ENCODE results near the gene APLP2.

Gene APLP2

GRCh38 chr11:130074736-130075135 is 5.0 kb downstream of the APLP2 start:
- H3K4me3 ChIP-seq = no peak overlapping the region
- TF ChIP-seq Cebpa-rat (IDR thresholded peaks at IDR 0.05) = no peak
- H3K4me1 ChIP-seq = peaks cover 7 to 82% (median 19%) of the 10 kb centered on the region in 10 experiments; a peak in 15 of 20 replicates
- no peak overlapping the region for H3K9ac ChIP-seq
- H3K4me2 ChIP-seq = peak overlapping the region in 3 of 11 experiments; percentile 19 to 89 (median 53); a peak in 3 of 22 replicates
- H3K9me3 ChIP-seq (replicated peaks in 1 of 11) = no peaks in the 10 kb centered on the region
- H3K27me3 ChIP-seq = peaks cover 0 to 26% (median 22%) of the 10 kb centered on the region in 11 experiments; a peak in 16 of 22 replicates
- peaks cover 89 to 100% (median 98%) of the 10 kb centered on the region in 11 experiments for H4K20me1 ChIP-seq
- H3K36me3 ChIP-seq = peaks cover 0 to 49% (median 8%) of the 10 kb centered on the region in 11 experiments; a peak in 10 of 22 replicates
- no peak overlapping the region for H3K27ac ChIP-seq

GRCh38 chr11:130076778-130077481 is 7.2 kb downstream of the APLP2 start:
- Histone ChIP-seq H3K9ac (0 out of 22 replicates have a peak overlapping the region, but pooled peaks of 1 of the 11 experiments have one; percentile 21), H3K9me3 (replicated peaks in 1 of 11) (no peaks in the 10 kb centered on the region), H3K4me2 (peak overlapping the region in 3 of 11 experiments; percentile 35 to 89 (median 37); a peak in 6 of 22 replicates), H3K27me3 (peaks cover 0 to 9% (median 7%) of the 10 kb centered on the region in 11 experiments; a peak in 16 of 22 replicates), H3K36me3 (peaks cover 0 to 69% (median 9%) of the 10 kb centered on the region in 11 experiments; a peak in 11 of 22 replicates), H3K4me3 (no peak overlapping the region), H3K27ac (no peak overlapping the region), H3K4me1 (peaks cover 0 to 78% (median 11%) of the 10 kb centered on the region in 10 experiments; a peak in 13 of 20 replicates), H4K20me1 (peaks cover 91 to 100% (median 100%) of the 10 kb centered on the region in 11 experiments)
- TF ChIP-seq Cebpa-rat (IDR thresholded peaks at IDR 0.05) = no peak

DNA sequence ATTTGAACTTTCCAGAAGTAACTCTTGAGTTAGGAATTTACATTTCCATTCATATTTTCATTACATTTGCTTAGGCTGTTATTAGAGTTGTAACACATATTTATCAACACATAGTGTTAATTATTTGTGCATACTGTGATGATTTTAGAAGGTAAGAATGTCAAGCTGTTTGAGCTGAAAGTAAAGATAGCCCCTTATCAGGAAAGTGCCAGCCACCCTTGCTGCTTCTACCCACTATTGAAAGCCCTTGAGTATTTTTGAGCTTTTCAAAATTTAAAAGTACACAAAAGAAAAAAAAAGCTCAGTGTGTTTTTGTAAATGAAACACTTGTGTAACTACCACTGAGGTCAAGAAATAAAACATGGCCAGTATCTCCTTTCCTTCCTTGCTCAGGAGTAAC is 8.0 kb downstream of the APLP2 start:
- TF ChIP-seq Cebpa-rat (IDR thresholded peaks at IDR 0.05) = no peak
- peaks cover 0 to 70% (median 5%) of the 10 kb centered on the region in 10 experiments; a peak in 9 of 20 replicates for H3K4me1 ChIP-seq
- no peaks in the 10 kb centered on the region for H3K9me3 ChIP-seq (replicated peaks in 1 of 11)
- peak overlapping the region in 3 of 11 experiments; percentile 8 to 89 (median 16); a peak in 4 of 22 replicates for H3K4me2 ChIP-seq
- H3K27ac ChIP-seq = no peak overlapping the region
- H3K27me3 ChIP-seq = peaks cover 0 to 2% (median 0%) of the 10 kb centered on the region in 11 experiments; a peak in 8 of 22 replicates
- no peak overlapping the region for H3K4me3 ChIP-seq
- H4K20me1 ChIP-seq = peaks cover 85 to 100% (median 100%) of the 10 kb centered on the region in 11 experiments
- H3K9ac ChIP-seq = 0 out of 22 replicates have a peak overlapping the region, but pooled peaks of 1 of the 11 experiments have one; percentile 21
- peaks cover 0 to 76% (median 16%) of the 10 kb centered on the region in 11 experiments; a peak in 15 of 22 replicates for H3K36me3 ChIP-seq

- Histone ChIP-seq H4K20me1 (peaks cover 81 to 100% (median 100%) of the 10 kb centered on the region in 11 experiments), H3K9ac (no peak overlapping the region), H3K27ac (no peak overlapping the region), H3K4me2 (peak overlapping the region in 3 of 11 experiments; percentile 8 to 89 (median 16); a peak in 4 of 22 replicates), H3K4me3 (no peak overlapping the region), H3K4me1 (peaks cover 0 to 69% (median 3%) of the 10 kb centered on the region in 10 experiments; a peak in 8 of 20 replicates), H3K36me3 (peaks cover 0 to 80% (median 19%) of the 10 kb centered on the region in 11 experiments; a peak in 18 of 22 replicates), H3K9me3 (replicated peaks in 1 of 11) (0 out of 22 replicates have a peak, but pooled peaks cover 0 to 1% (median 0%) of the 10 kb centered on the region in 11 experiments), H3K27me3 (no peaks in the 10 kb centered on the region)
- TF ChIP-seq Cebpa-rat (IDR thresholded peaks at IDR 0.05) = no peak
Measured at GRCh38 chr11:130078080-130078479, 8.4 kb downstream of the APLP2 start.

DNA sequence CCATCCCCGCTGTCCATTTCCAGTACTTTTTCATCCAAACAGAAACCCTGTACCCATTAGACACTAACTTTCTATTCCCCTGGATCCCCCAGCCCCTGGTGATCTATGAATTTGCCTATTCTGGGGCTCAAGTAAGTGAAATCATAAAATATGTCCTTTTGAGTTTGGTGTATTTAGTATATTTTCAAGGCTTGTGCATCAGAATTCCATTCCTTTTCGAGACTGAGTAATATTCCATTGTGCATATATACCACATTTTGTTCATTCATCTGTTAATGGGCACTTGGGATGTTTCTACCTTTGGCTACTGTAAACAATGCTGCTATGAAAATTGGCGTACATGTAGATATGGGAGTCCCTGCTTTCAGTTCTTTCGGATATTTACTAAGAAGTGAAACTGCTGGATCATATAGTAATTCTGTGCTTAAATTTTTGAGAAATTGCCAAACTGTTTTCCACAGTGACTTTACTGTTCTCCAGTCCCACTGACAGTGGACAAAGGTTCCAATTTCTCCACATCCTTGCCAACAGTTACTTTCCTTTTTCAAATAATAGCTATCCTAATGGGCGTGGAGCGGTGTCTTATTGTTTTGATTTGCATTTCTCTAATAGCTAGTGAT is 16.1 kb downstream of the APLP2 start:
- peaks cover 0 to 79% (median 28%) of the 10 kb centered on the region in 11 experiments; a peak in 18 of 22 replicates for H3K36me3 ChIP-seq
- no peak overlapping the region for H3K27ac ChIP-seq
- no peak overlapping the region for H3K9ac ChIP-seq
- H3K4me1 ChIP-seq = peaks cover 0 to 57% (median 0%) of the 10 kb centered on the region in 10 experiments; a peak in 8 of 20 replicates
- H4K20me1 ChIP-seq = peaks cover 61 to 93% (median 89%) of the 10 kb centered on the region in 11 experiments
- H3K9me3 ChIP-seq (replicated peaks in 1 of 11) = peaks cover 0 to 20% (median 10%) of the 10 kb centered on the region in 11 experiments; a peak in 13 of 22 replicates
- H3K27me3 ChIP-seq = no peaks in the 10 kb centered on the region
- TF ChIP-seq Cebpa-rat (IDR thresholded peaks at IDR 0.05) = no peak
- H3K4me3 ChIP-seq = no peak overlapping the region
- H3K4me2 ChIP-seq = peak overlapping the region in 4 of 11 experiments; percentile 9 to 61 (median 36); a peak in 5 of 22 replicates

GRCh38 chr11:130086669-130087068 is 17.0 kb downstream of the APLP2 start:
- Histone ChIP-seq H4K20me1 (peaks cover 53 to 84% (median 80%) of the 10 kb centered on the region in 11 experiments), H3K4me2 (peak overlapping the region in 4 of 11 experiments; percentile 10 to 61 (median 48); a peak in 5 of 22 replicates), H3K4me3 (no peak overlapping the region), H3K9ac (no peak overlapping the region), H3K27me3 (no peaks in the 10 kb centered on the region), H3K9me3 (replicated peaks in 1 of 11) (peaks cover 0 to 20% (median 10%) of the 10 kb centered on the region in 11 experiments; a peak in 13 of 22 replicates), H3K4me1 (peaks cover 0 to 57% (median 0%) of the 10 kb centered on the region in 10 experiments; a peak in 8 of 20 replicates), H3K27ac (no peak overlapping the region), H3K36me3 (peaks cover 0 to 70% (median 28%) of the 10 kb centered on the region in 11 experiments; a peak in 18 of 22 replicates)
- TF ChIP-seq Cebpa-rat (IDR thresholded peaks at IDR 0.05) = no peak

GRCh38 chr11:130087294-130087926 is 17.7 kb downstream of the APLP2 start:
- Histone ChIP-seq H3K9me3 (replicated peaks in 1 of 11) (peaks cover 0 to 20% (median 10%) of the 10 kb centered on the region in 11 experiments; a peak in 13 of 22 replicates), H3K4me2 (peak overlapping the region in 3 of 11 experiments; percentile 46 to 61 (median 50); a peak in 6 of 22 replicates), H3K4me1 (peaks cover 0 to 57% (median 0%) of the 10 kb centered on the region in 10 experiments; a peak in 8 of 20 replicates), H3K27ac (no peak overlapping the region), H3K36me3 (peaks cover 0 to 63% (median 23%) of the 10 kb centered on the region in 11 experiments; a peak in 18 of 22 replicates), H3K4me3 (no peak overlapping the region), H3K9ac (no peak overlapping the region), H3K27me3 (no peaks in the 10 kb centered on the region), H4K20me1 (peaks cover 49 to 77% (median 73%) of the 10 kb centered on the region in 11 experiments)
- no peak for TF ChIP-seq Cebpa-rat (IDR thresholded peaks at IDR 0.05)

DNA sequence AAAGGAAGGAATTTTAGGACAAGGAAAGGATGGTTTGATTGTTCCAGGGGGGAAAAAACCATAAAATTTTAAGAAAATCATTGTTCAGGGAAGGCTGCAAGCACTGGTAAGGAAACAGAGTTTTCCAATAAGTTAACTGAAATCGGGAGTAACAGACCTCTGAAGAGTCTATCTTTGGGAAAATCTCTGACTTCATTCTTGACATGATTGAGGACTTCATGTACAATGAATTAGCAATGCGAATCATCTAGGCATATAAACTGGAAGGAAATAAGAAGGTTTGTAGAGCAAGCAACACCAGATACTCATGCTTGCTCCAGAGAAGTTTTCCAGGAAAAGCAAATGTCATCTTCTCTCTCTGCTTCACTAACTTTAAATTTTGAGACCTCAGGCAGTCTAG is 18.5 kb downstream of the APLP2 start:
- Histone ChIP-seq H3K4me1 (peaks cover 0 to 64% (median 0%) of the 10 kb centered on the region in 10 experiments; a peak in 9 of 20 replicates), H3K4me3 (no peak overlapping the region), H4K20me1 (peaks cover 49 to 75% (median 70%) of the 10 kb centered on the region in 11 experiments), H3K9me3 (replicated peaks in 1 of 11) (peaks cover 0 to 22% (median 10%) of the 10 kb centered on the region in 11 experiments; a peak in 14 of 22 replicates), H3K27me3 (no peaks in the 10 kb centered on the region), H3K36me3 (peaks cover 0 to 59% (median 17%) of the 10 kb centered on the region in 11 experiments; a peak in 14 of 22 replicates), H3K4me2 (peak overlapping the region in 1 of 11 experiments; percentile 46; a peak in 2 of 22 replicates), H3K9ac (no peak overlapping the region), H3K27ac (no peak overlapping the region)
- TF ChIP-seq Cebpa-rat (IDR thresholded peaks at IDR 0.05) = no peak

Measured in BLaER1 treated with 17β-estradiol and CSF1 and Interleukin-3, amounts not matched to agents 10 nM and 100 nM (cell line).